Mesenchymal stem cell (in vitro differentiated cells and primary cell): ENCODE measurements around the gene RIN3.

Source experiments
- DNase-seq: peaks from one replicate; pipeline ENCODE4 v3.0.0-alpha.2; 2013
- H2AFZ ChIP-seq: one replicate; pipeline ENCODE4 v1.6.1; 2013; ENCODE audit warnings: low read depth, mild to moderate bottlenecking, control low read depth, inconsistent platforms, low read length, moderate library complexity
- H2AK5ac ChIP-seq: 2 replicates; pipeline ENCODE4 v1.6.1; 2013; ENCODE audit warnings: low read length, moderate library complexity, mild to moderate bottlenecking, inconsistent platforms; ENCODE audit not compliant: severe bottlenecking
- H2BK120ac ChIP-seq: one replicate; pipeline ENCODE4 v1.6.1; 2013; ENCODE audit warnings: low read depth, mild to moderate bottlenecking, inconsistent platforms, low read length, moderate library complexity
- H2BK12ac ChIP-seq, 2 experiments: one replicate each; pipeline ENCODE4 v1.6.1; 2013; ENCODE audit warnings: inconsistent platforms in 2 of 2, low read length in 2 of 2, mild to moderate bottlenecking in 2 of 2, moderate library complexity in 2 of 2, control low read depth in 1 of 2
- H2BK15ac ChIP-seq: one replicate; pipeline ENCODE4 v1.6.1; 2013; ENCODE audit warnings: mild to moderate bottlenecking, low read depth, inconsistent platforms; ENCODE audit not compliant: poor library complexity, severe bottlenecking
- H2BK5ac ChIP-seq: 2 replicates; pipeline ENCODE4 v1.6.1; 2013; ENCODE audit warnings: low read depth, mild to moderate bottlenecking, low read length, control low read depth, inconsistent platforms; ENCODE audit not compliant: poor library complexity, severe bottlenecking
- H3K14ac ChIP-seq, 2 experiments: one replicate each; pipeline ENCODE4 v1.6.1; 2013; ENCODE audit warnings: inconsistent platforms in 2 of 2, low read length in 2 of 2, control low read depth in 1 of 2, mild to moderate bottlenecking in 1 of 2, moderate library complexity in 1 of 2
- H3K18ac ChIP-seq, 2 experiments: one replicate each; pipeline ENCODE4 v1.6.1; 2013; ENCODE audit warnings: inconsistent platforms in 2 of 2, low read length in 2 of 2, control low read depth in 1 of 2, low read depth in 1 of 2, mild to moderate bottlenecking in 1 of 2
- H3K23ac ChIP-seq, 2 experiments: one replicate each; pipeline ENCODE4 v1.6.1; 2013; ENCODE audit warnings: inconsistent platforms in 2 of 2, low read length in 2 of 2, mild to moderate bottlenecking in 2 of 2, moderate library complexity in 2 of 2, control low read depth in 1 of 2
- H3K27ac ChIP-seq: 2 replicates; pipeline ENCODE4 v1.5.1; 2013; ENCODE audit warnings: mild to moderate bottlenecking, moderate library complexity, low read length, control low read depth, inconsistent platforms; ENCODE audit not compliant: poor library complexity, severe bottlenecking
- H3K27me3 ChIP-seq, 2 experiments: 2 replicates each; pipeline versions ENCODE4 v1.6.1 to v1.7.0; 2013; ENCODE audit warnings: low read length in 2 of 2, mild to moderate bottlenecking in 2 of 2, moderate library complexity in 2 of 2, control low read depth in 1 of 2, inconsistent platforms in 1 of 2; ENCODE audit not compliant: control insufficient read depth in 1 of 2, insufficient read depth in 1 of 2
- H3K36me3 ChIP-seq, 2 experiments: 2 replicates each; pipeline versions ENCODE4 v1.6.1 to v1.7.0; 2013; ENCODE audit warnings: low read length in 2 of 2, control low read depth in 1 of 2, inconsistent platforms in 1 of 2, low read depth in 1 of 2, mild to moderate bottlenecking in 1 of 2; ENCODE audit not compliant: insufficient read depth in 2 of 2, control insufficient read depth in 1 of 2
- H3K4ac ChIP-seq, 2 experiments: one replicate each; pipeline ENCODE4 v1.6.1; 2013; ENCODE audit warnings: inconsistent platforms in 2 of 2, low read length in 2 of 2, mild to moderate bottlenecking in 2 of 2, moderate library complexity in 2 of 2, control low read depth in 1 of 2, low read depth in 1 of 2
- H3K4me1 ChIP-seq: 2 replicates; pipeline ENCODE4 v1.6.1; 2013; ENCODE audit warnings: low read depth, low read length, control low read depth; ENCODE audit not compliant: control insufficient read depth, insufficient read depth
- H3K4me2 ChIP-seq: 2 replicates; pipeline ENCODE4 v1.6.1; 2013; ENCODE audit warnings: low read length, mild to moderate bottlenecking, inconsistent platforms; ENCODE audit not compliant: poor library complexity, severe bottlenecking
- H3K4me3 ChIP-seq, 2 experiments: 2 replicates each; pipeline versions ENCODE4 v1.5.1 to v1.7.0; 2013; ENCODE audit warnings: low read length in 2 of 2, mild to moderate bottlenecking in 2 of 2, control low read depth in 1 of 2, low read depth in 1 of 2; ENCODE audit not compliant: insufficient read depth in 1 of 2
- H3K79me1 ChIP-seq: replicated peaks from 2 replicates; pipeline ENCODE4 v1.6.1; 2013; ENCODE audit warnings: mild to moderate bottlenecking, control low read depth, low read length, inconsistent platforms; ENCODE audit not compliant: poor library complexity, severe bottlenecking
- H3K9ac ChIP-seq: 2 replicates; pipeline ENCODE4 v1.7.0; 2013; ENCODE audit warnings: mild to moderate bottlenecking, low read length, moderate library complexity
- H3K9me3 ChIP-seq: 2 replicates; pipeline ENCODE4 v1.7.0; 2013; ENCODE audit warnings: mild to moderate bottlenecking, low read length; ENCODE audit not compliant: control insufficient read depth
- H4K8ac ChIP-seq: one replicate; pipeline ENCODE4 v1.6.1; 2013; ENCODE audit warnings: inconsistent platforms, mild to moderate bottlenecking, low read length, moderate library complexity
- H4K91ac ChIP-seq: one replicate; pipeline ENCODE4 v1.6.1; 2013; ENCODE audit warnings: mild to moderate bottlenecking, low read length, inconsistent platforms
- WGBS: methylation state at CpG from one replicate; pipeline ENCODE4 v1.1.7; 2013; ENCODE audit warnings: mixed read lengths; 5-methylcytosine and 5-hydroxymethylcytosine counted together

Gene RIN3

DNA sequence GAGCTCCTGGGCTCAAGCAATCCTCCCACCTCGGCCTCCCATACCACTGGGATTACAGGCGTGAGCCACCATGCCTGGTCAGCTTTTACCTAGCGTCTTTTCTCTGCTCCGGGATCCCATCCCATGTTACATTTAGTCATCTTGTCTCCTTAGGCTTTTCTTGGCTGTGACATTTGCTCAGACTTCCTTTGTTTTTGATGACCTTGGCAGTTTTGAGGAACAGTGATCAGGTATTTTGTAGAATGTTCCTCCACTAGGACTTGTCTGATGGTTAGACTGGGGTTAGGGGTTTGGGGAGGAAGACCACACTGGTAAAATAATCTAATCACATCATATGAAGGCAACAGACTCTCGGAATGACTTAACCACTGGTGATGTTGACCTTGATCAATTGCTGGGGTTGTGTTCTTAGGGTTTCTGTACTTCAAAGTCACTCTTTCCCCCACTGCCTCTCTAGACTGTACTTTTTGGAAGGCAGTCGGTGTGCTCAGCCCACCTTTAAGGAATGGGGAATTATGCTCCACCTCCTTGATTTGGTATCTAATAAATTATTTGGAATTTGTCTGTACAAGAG lies 48.4 kb downstream of the RIN3 start:
- no peak overlapping the region for H4K8ac ChIP-seq
- no peak for DNase-seq
- no peak overlapping the region for H2BK120ac ChIP-seq
- no peak overlapping the region for H2AFZ ChIP-seq
- WGBS = over 99% methylated on average over 5 of the region's 6 CpGs
- peaks cover 51 to 70% of the 10 kb centered on the region in 2 experiments for H3K36me3 ChIP-seq
- no peak overlapping the region for H2BK15ac ChIP-seq
- no peak overlapping the region for H2BK12ac ChIP-seq
- H3K4me3 ChIP-seq = no peak overlapping the region
- H3K27ac ChIP-seq = no peak overlapping the region
- no peak overlapping the region for H3K14ac ChIP-seq
- H3K23ac ChIP-seq = no peak overlapping the region
- no peaks in the 10 kb centered on the region for H3K27me3 ChIP-seq
- H2BK5ac ChIP-seq = no peak overlapping the region
- H4K91ac ChIP-seq = no peak overlapping the region
- no peak overlapping the region for H2AK5ac ChIP-seq
- no peak overlapping the region for H3K18ac ChIP-seq
- no peak overlapping the region for H3K9ac ChIP-seq
- H3K4me1 ChIP-seq = no peaks in the 10 kb centered on the region
- H3K4ac ChIP-seq = no peak overlapping the region
- H3K79me1 ChIP-seq = peaks cover 37% of the 10 kb centered on the region
- peaks cover 2% of the 10 kb centered on the region for H3K9me3 ChIP-seq
- H3K4me2 ChIP-seq = no peak overlapping the region

DNA sequence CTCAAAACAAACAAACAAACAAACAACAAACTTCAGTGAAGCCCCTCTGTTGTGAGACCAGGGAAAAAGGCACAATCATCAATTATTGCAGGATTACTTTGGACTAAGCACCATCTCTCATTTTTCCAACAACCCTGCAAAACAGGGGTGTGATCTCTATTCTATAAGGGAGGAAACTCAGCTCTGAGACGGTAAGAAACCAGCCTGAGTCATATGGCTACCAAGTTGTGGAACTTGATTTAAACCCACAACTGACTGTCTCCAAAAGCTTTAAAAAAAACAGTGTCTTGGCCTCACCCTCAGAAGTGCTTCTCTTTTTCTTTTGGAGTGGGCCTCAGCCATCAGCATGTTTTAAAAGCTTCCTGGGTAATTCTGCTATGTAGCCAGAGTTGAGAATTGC lies 49.8 kb downstream of the RIN3 start:
- no peak overlapping the region for H2AFZ ChIP-seq
- H2BK12ac ChIP-seq = no peak overlapping the region
- H3K27ac ChIP-seq = no peak overlapping the region
- peaks cover 35% of the 10 kb centered on the region for H3K79me1 ChIP-seq
- peak; percentile 39 for DNase-seq
- H3K9me3 ChIP-seq = peaks cover 9% of the 10 kb centered on the region
- peak overlapping the region; percentile 31 for H3K9ac ChIP-seq
- 44% methylated on average over 1 of the region's 1 CpG for WGBS
- H3K36me3 ChIP-seq = peaks cover 44 to 70% of the 10 kb centered on the region in 2 experiments
- H3K4me3 ChIP-seq = no peak overlapping the region
- no peak overlapping the region for H4K91ac ChIP-seq
- H3K18ac ChIP-seq = no peak overlapping the region
- no peaks in the 10 kb centered on the region for H3K4me1 ChIP-seq
- no peak overlapping the region for H2BK15ac ChIP-seq
- H2BK5ac ChIP-seq = no peak overlapping the region
- H3K4ac ChIP-seq = no peak overlapping the region
- H4K8ac ChIP-seq = no peak overlapping the region
- no peak overlapping the region for H3K14ac ChIP-seq
- no peaks in the 10 kb centered on the region for H3K27me3 ChIP-seq
- H2AK5ac ChIP-seq = no peak overlapping the region
- no peak overlapping the region for H3K4me2 ChIP-seq
- no peak overlapping the region for H2BK120ac ChIP-seq
- no peak overlapping the region for H3K23ac ChIP-seq

GRCh38 chr14:92563765-92564285 lies 50.2 kb downstream of the RIN3 start:
- Histone ChIP-seq H2BK15ac (no peak overlapping the region), H3K4ac (no peak overlapping the region), H2AFZ (no peak overlapping the region), H3K23ac (no peak overlapping the region), H3K9me3 (peaks cover 9% of the 10 kb centered on the region), H2AK5ac (no peak overlapping the region), H3K9ac (peak overlapping the region; percentile 31), H3K36me3 (peaks cover 45 to 71% of the 10 kb centered on the region in 2 experiments), H4K91ac (no peak overlapping the region), H3K14ac (no peak overlapping the region), H3K4me2 (no peak overlapping the region), H4K8ac (no peak overlapping the region), H3K79me1 (peaks cover 37% of the 10 kb centered on the region), H2BK12ac (no peak overlapping the region), H3K4me1 (no peaks in the 10 kb centered on the region), H3K27me3 (no peaks in the 10 kb centered on the region), H2BK5ac (no peak overlapping the region), H2BK120ac (no peak overlapping the region), H3K18ac (no peak overlapping the region), H3K4me3 (no peak overlapping the region), H3K27ac (no peak overlapping the region)
- DNase-seq = no peak
- no CpG with 5 or more reads among the region's 1 CpG for WGBS

- peak overlapping the region in 1 of 2 experiments; percentile 13 for H3K18ac ChIP-seq
- no peak overlapping the region for H2AK5ac ChIP-seq
- no peak overlapping the region for H3K9ac ChIP-seq
- WGBS = 99% methylated on average over 11 of the region's 13 CpGs
- no peak overlapping the region for H3K4me3 ChIP-seq
- H2BK120ac ChIP-seq = no peak overlapping the region
- no peak overlapping the region for H3K23ac ChIP-seq
- no peak overlapping the region for H3K4me2 ChIP-seq
- no peak overlapping the region for H3K4ac ChIP-seq
- H2BK15ac ChIP-seq = no peak overlapping the region
- DNase-seq = no peak
- H3K14ac ChIP-seq = no peak overlapping the region
- no peak overlapping the region for H4K91ac ChIP-seq
- H3K4me1 ChIP-seq = no peaks in the 10 kb centered on the region
- no peak overlapping the region for H2BK5ac ChIP-seq
- peaks cover 9% of the 10 kb centered on the region for H3K9me3 ChIP-seq
- H3K27me3 ChIP-seq = no peaks in the 10 kb centered on the region
- H4K8ac ChIP-seq = no peak overlapping the region
- no peak overlapping the region for H2AFZ ChIP-seq
- H3K36me3 ChIP-seq = peaks cover 43 to 72% of the 10 kb centered on the region in 2 experiments
- no peak overlapping the region for H2BK12ac ChIP-seq
- H3K27ac ChIP-seq = no peak overlapping the region
- peaks cover 42% of the 10 kb centered on the region for H3K79me1 ChIP-seq
Observed at GRCh38 chr14:92564344-92565039, 50.9 kb downstream of the RIN3 start.
